ENCODE measurements around the gene NBPF9. TPM values are rescaled to one million over a fixed set of nuclear protein-coding genes. Genes with fewer than 3 reads are reported as not detected.

Gene NBPF9
- total RNA-seq (ENCODE audit: low replicate concordance), result 11.3 and 13.2 TPM in 2 replicates

GRCh38 chr1:149103109-149104081 lies at the start of gene NBPF9:
TSS of gene NBPF9 (minus strand) at chr1:149103551. CDS start at chr1:149082139, 21,412 bp downstream.

